H1 (cell line): ENCODE results near the gene TCHP. TPM values are rescaled to one million over a fixed set of nuclear protein-coding genes. Genes with fewer than 3 reads are reported as not detected.

Source experiments
- CTCF ChIA-PET: fragments of 300-600 bp; sonication (Branson Sonifier 250); formaldehyde crosslinking; loops from one replicate; lab custom pipeline; 2021; ENCODE audit not compliant: partially characterized antibody; lab: Charles Lee
- POLR2A ChIA-PET: fragments of 300-600 bp; sonication (Branson Sonifier 250); formaldehyde crosslinking; loops from one replicate; lab custom pipeline; 2021; ENCODE audit warnings: inconsistent platforms; ENCODE audit not compliant: partially characterized antibody; lab: Charles Lee
- DNase-seq, 2 experiments: peaks; one replicate each; pipeline versions ENCODE4 v3.0.0 to v3.0.0-alpha.2; 2010 to 2022; ENCODE audit warnings: low spot score in 2 of 2, low read depth in 1 of 2, mixed read lengths in 1 of 2
- FAIRE-seq: peaks from 2 replicates; lab custom pipeline; 2011; peaks lifted over from hg19 to GRCh38; lab: Jason Lieb, UNC
- H2AFZ ChIP-seq: 2 replicates; pipeline ENCODE4 v1.8.1; 2012; ENCODE audit warnings: low read length, inconsistent platforms
- H2AK5ac ChIP-seq: 2 replicates; pipeline ENCODE4 v1.6.1; 2013; ENCODE audit warnings: low read depth, low read length
- H2BK120ac ChIP-seq: replicated peaks from 2 replicates; pipeline ENCODE3; 2013; ENCODE audit warnings: low read depth, low read length, inconsistent platforms
- H2BK12ac ChIP-seq: 2 replicates; pipeline ENCODE4 v1.6.1; 2013; ENCODE audit warnings: low read depth, low read length
- H2BK15ac ChIP-seq: 2 replicates; pipeline ENCODE4 v1.6.1; 2013; ENCODE audit warnings: low read length
- H2BK20ac ChIP-seq: 2 replicates; pipeline ENCODE4 v1.6.1; 2013; ENCODE audit warnings: low read length
- H2BK5ac ChIP-seq: 2 replicates; pipeline ENCODE4 v1.6.1; 2013; ENCODE audit warnings: low read depth, low read length
- H3K14ac ChIP-seq: 2 replicates; pipeline ENCODE4 v1.6.1; 2013; ENCODE audit warnings: inconsistent platforms; ENCODE audit not compliant: insufficient read length
- H3K18ac ChIP-seq: 2 replicates; pipeline ENCODE4 v1.6.1; 2013; ENCODE audit warnings: low read length; ENCODE audit errors: extremely low read depth
- H3K23ac ChIP-seq: 2 replicates; pipeline ENCODE4 v1.6.1; 2013; ENCODE audit warnings: inconsistent platforms; ENCODE audit not compliant: insufficient read length
- H3K23me2 ChIP-seq: 2 replicates; pipeline ENCODE4 v1.6.1; 2013; ENCODE audit warnings: low read depth, low read length
- H3K27ac ChIP-seq: 2 replicates; pipeline ENCODE4 v1.6.1; 2011; ENCODE audit warnings: low read depth, low read length, inconsistent platforms
- H3K27me3 ChIP-seq, 4 experiments: replicated peaks in 1 of 4; 1 replicate in 1 of 4; 2 replicates in 3 of 4; pipeline versions ENCODE4 v1.6.1 to v1.8.1; 2011 to 2013; ENCODE audit warnings: low read length in 3 of 4, mild to moderate bottlenecking in 3 of 4, inconsistent platforms in 2 of 4, mixed read lengths in 2 of 4, moderate library complexity in 1 of 4; ENCODE audit not compliant: control insufficient read depth in 3 of 4, insufficient read depth in 3 of 4; ENCODE audit errors: extremely low read depth in 1 of 4
- H3K36me3 ChIP-seq, 4 experiments: 2 replicates each; pipeline versions ENCODE4 v1.6.1 to v1.8.1; 2011 to 2013; ENCODE audit warnings: mild to moderate bottlenecking in 4 of 4, low read length in 3 of 4, moderate library complexity in 2 of 4, control low read depth in 1 of 4, inconsistent platforms in 1 of 4; ENCODE audit not compliant: insufficient read depth in 4 of 4, control insufficient read depth in 2 of 4
- H3K4ac ChIP-seq: replicated peaks from 2 replicates; pipeline ENCODE3; 2013; ENCODE audit warnings: low read length, low read depth, mixed read lengths, inconsistent platforms; ENCODE audit not compliant: insufficient read length
- H3K4me1 ChIP-seq, 4 experiments: replicated peaks in 1 of 4; 1 replicate in 1 of 4; 2 replicates in 3 of 4; pipeline versions ENCODE4 v1.6.1 to v1.8.1; 2011 to 2013; ENCODE audit warnings: low read length in 3 of 4, inconsistent platforms in 2 of 4, mixed read lengths in 1 of 4; ENCODE audit not compliant: insufficient read depth in 4 of 4, control insufficient read depth in 3 of 4
- H3K4me2 ChIP-seq, 2 experiments: 2 replicates each; pipeline versions ENCODE4 v1.6.1 to v1.8.1; 2011 to 2013; ENCODE audit warnings: low read depth in 2 of 2, low read length in 2 of 2, control low read depth in 1 of 2, inconsistent platforms in 1 of 2, mild to moderate bottlenecking in 1 of 2; ENCODE audit not compliant: insufficient read depth in 1 of 2
- H3K4me3 ChIP-seq, 4 experiments: fragments of 200-600, 300-600 bp in 1 of 4; sonication (generic), shearing (Covaris generic), sonication (Bioruptor Twin) in 1 of 4; 2 replicates each; pipeline versions ENCODE4 v1.5.1 to v1.8.1; 2011 to 2016; ENCODE audit warnings: low read length in 4 of 4, low read depth in 3 of 4, control low read depth in 2 of 4, inconsistent platforms in 2 of 4, mild to moderate bottlenecking in 2 of 4, mixed read lengths in 1 of 4, moderate library complexity in 1 of 4; ENCODE audit not compliant: insufficient read depth in 2 of 4; ENCODE audit errors: extremely low read depth in 1 of 4
- H3K56ac ChIP-seq: replicated peaks from 2 replicates; pipeline ENCODE3; 2013; ENCODE audit warnings: low read depth, mild to moderate bottlenecking, mixed read lengths, low read length, inconsistent platforms; ENCODE audit not compliant: insufficient read length
- H3K79me1 ChIP-seq: 2 replicates; pipeline ENCODE4 v1.6.1; 2013; ENCODE audit warnings: low read depth, low read length, control low read depth
- H3K79me2 ChIP-seq, 2 experiments: 2 replicates each; pipeline versions ENCODE4 v1.6.1 to v1.8.1; 2012 to 2013; ENCODE audit warnings: low read length in 2 of 2, mild to moderate bottlenecking in 2 of 2, inconsistent platforms in 1 of 2; ENCODE audit not compliant: insufficient read depth in 2 of 2, control insufficient read depth in 1 of 2
- H3K9ac ChIP-seq, 4 experiments: replicated peaks in 1 of 4; 1 replicate in 1 of 4; 2 replicates in 3 of 4; pipeline versions ENCODE4 v1.6.1 to v1.8.1; 2011 to 2013; ENCODE audit warnings: low read depth in 3 of 4, low read length in 3 of 4, control low read depth in 2 of 4, mild to moderate bottlenecking in 2 of 4, moderate library complexity in 2 of 4, inconsistent platforms in 1 of 4; ENCODE audit errors: extremely low read depth in 1 of 4
- H3K9me3 ChIP-seq, 2 experiments: 2 replicates each; pipeline versions ENCODE4 v1.6.1 to v1.8.1; 2012 to 2013; ENCODE audit warnings: mild to moderate bottlenecking in 2 of 2, moderate library complexity in 2 of 2, control low read depth in 1 of 2, inconsistent platforms in 1 of 2, low read depth in 1 of 2, low read length in 1 of 2, mixed read lengths in 1 of 2; ENCODE audit not compliant: insufficient read depth in 2 of 2
- H4K20me1 ChIP-seq, 2 experiments: replicated peaks in 1 of 2; 2 replicates each; pipeline versions ENCODE3 to v1.8.1; 2011 to 2013; ENCODE audit warnings: inconsistent platforms in 2 of 2, low read length in 2 of 2, mild to moderate bottlenecking in 1 of 2; ENCODE audit not compliant: insufficient read depth in 2 of 2, control insufficient read depth in 1 of 2
- H4K5ac ChIP-seq: 2 replicates; pipeline ENCODE4 v1.6.1; 2013; ENCODE audit warnings: low read length, low read depth, mixed read lengths, inconsistent platforms; ENCODE audit not compliant: insufficient read length
- H4K8ac ChIP-seq: 2 replicates; pipeline ENCODE4 v1.8.0; 2013; ENCODE audit warnings: mild to moderate bottlenecking, moderate library complexity, low read length, inconsistent platforms; ENCODE audit not compliant: insufficient read depth; ENCODE audit errors: extremely low read depth
- H4K91ac ChIP-seq: replicated peaks from 2 replicates; pipeline ENCODE3; 2013; ENCODE audit warnings: low read length, mixed read lengths, inconsistent platforms; ENCODE audit not compliant: insufficient read length
- EGR1 ChIP-seq: IDR thresholded peaks from 2 replicates; pipeline ENCODE4 v1.6.1; 2011; ENCODE audit warnings: low read depth, low read length, borderline replicate concordance
- MAFK ChIP-seq: IDR thresholded peaks from 2 replicates; pipeline ENCODE4 v1.6.1; 2012; ENCODE audit warnings: low read depth, mild to moderate bottlenecking, improper control_type of control experiment, low read length
- NRF1 ChIP-seq: IDR thresholded peaks from 2 replicates; pipeline ENCODE4 v1.6.1; 2011; ENCODE audit warnings: mild to moderate bottlenecking, low read depth, low read length, improper control_type of control experiment
- RNF2 ChIP-seq: fragments of 200-900, 300-1000 bp; sonication (generic); IDR thresholded peaks from 2 replicates; pipeline ENCODE4 v1.7.1; 2016; ENCODE audit warnings: borderline replicate concordance, low read depth, mild to moderate bottlenecking, antibody characterized with exemption, low read length; ENCODE audit not compliant: poor library complexity, severe bottlenecking; ENCODE audit errors: missing control alignments
- WGBS, 2 experiments: shearing (Covaris generic) in 1 of 2; methylation state at CpG; one replicate each; pipeline versions ENCODE4 v1.1.6 to v1.1.7; 2013 to 2015; ENCODE audit warnings: low lambda C conversion rate in 2 of 2, mixed read lengths in 2 of 2, inconsistent platforms in 1 of 2, low coverage in 1 of 2, missing lambda C conversion rate in 1 of 2; ENCODE audit not compliant: insufficient replicate concordance in 2 of 2, insufficient coverage in 1 of 2, insufficient read length in 1 of 2; ENCODE audit errors: extremely low coverage in 1 of 2, missing lambda C conversion rate in 1 of 2; 5-methylcytosine and 5-hydroxymethylcytosine counted together
- polyA plus RNA-seq, 7 experiments: library from polyadenylated mRNA; depleted of rRNA in 3 of 7; stranded (reverse) in 5 of 7; unstranded in 2 of 7; fragments of >200 nt in 5 of 7; fragments of 200-250 nt in 2 of 7; gene quantifications; 1 replicate in 5 of 7; 2 replicates in 1 of 7; 4 replicates in 1 of 7; pipeline versions ENCODE4 v1.2.1 to v1.2.3, GENCODE V29; 2011 to 2013; ENCODE audit warnings: missing spikeins in 2 of 7, mixed read lengths in 2 of 7
- total RNA-seq: library from RNA; stranded (reverse); fragmentation: NEBNext Ultra II Directional; extraction: Animal tissue kit (Norgen Biotek cat#: 25700); gene quantifications from 2 replicates; pipeline ENCODE4 v1.2.1, GENCODE V29; 2021

The TCHP gene
- total and polyA plus RNA-seq, 2 of the 8 experiments (the other 6 are each of a cell fraction or from before 2014, with no cell fraction given) = 2.8 to 4.5 TPM

- Histone ChIP-seq H3K79me1 (no peaks in the 10 kb centered on the region; the same call in 1 of the 2 replicates), H3K36me3 (peaks cover 0 to 2% (median 0%) of the 10 kb centered on the region in 4 experiments; a peak in 4 of 8 replicates), H4K91ac (no peak overlapping the region), H3K4ac (no peak overlapping the region), H3K4me1 (no peaks in the 10 kb centered on the region), H4K20me1 (peaks cover 0 to 2% of the 10 kb centered on the region in 2 experiments), H4K8ac (no peak overlapping the region), H3K27ac (no peak overlapping the region), H3K23me2 (no peaks in the 10 kb centered on the region), H3K4me3 (no peak overlapping the region), H4K5ac (no peak overlapping the region), H2BK20ac (no peak overlapping the region), H2BK5ac (no peak overlapping the region), H3K18ac (no peak overlapping the region), H3K9me3 (no peaks in the 10 kb centered on the region), H3K14ac (no peak overlapping the region), H2BK120ac (no peak overlapping the region), H3K9ac (no peak overlapping the region), H2BK15ac (no peak overlapping the region), H3K4me2 (no peak overlapping the region), H2AFZ (no peak overlapping the region), H2BK12ac (no peak overlapping the region), H3K79me2 (no peaks in the 10 kb centered on the region), H3K27me3 (no peaks in the 10 kb centered on the region), H3K56ac (no peak overlapping the region), H2AK5ac (no peak overlapping the region), H3K23ac (no peak overlapping the region)
- DNase-seq = no peak
- ChIA-PET POLR2A (interaction anchor here (0.9 to 1.7 kb wide), 2 partner anchors 13 to 43 kb away, joined by 3 to 4 read pairs; no protein-coding TSS in a partner anchor), CTCF (interaction anchor here (0.6 to 9.4 kb wide), 10 partner anchors 11 to 243 kb away, joined by 3 to 80 read pairs (median 4); no protein-coding TSS in a partner anchor)
- FAIRE-seq = no peak
- 98% methylated on average over 5 of the region's 5 CpGs; no CpG with 5 or more reads in 1 of the 2 experiments for WGBS, 2 experiments
- no peak for TF ChIP-seq MAFK
- no peak for TF ChIP-seq RNF2
- no peak for TF ChIP-seq EGR1
- TF ChIP-seq NRF1 = no peak
Observed at GRCh38 chr12:109858764-109859163, 41.3 kb upstream of the TCHP start.
